Nephron (organoid): ENCODE measurements around the gene CHIC1.
"Not testable (repeated sequence)": the region's sequence is repeated elsewhere in the genome, so short reads cannot be mapped to it uniquely, and the experiment has no call there.

Source experiments
- H3K27ac Mint-ChIP-seq, 3 experiments: 2 replicates each; pipeline ENCODE4 v1.8.0; 2020; ENCODE audit warnings: mixed read lengths in 3 of 3, mild to moderate bottlenecking in 2 of 3, moderate library complexity in 1 of 3
- H3K27me3 Mint-ChIP-seq: 2 replicates; pipeline ENCODE4 v1.8.0; 2021; ENCODE audit warnings: low read depth, mild to moderate bottlenecking, moderate library complexity, mixed read lengths
- H3K36me3 Mint-ChIP-seq: 2 replicates; pipeline ENCODE4 v1.8.0; 2020; ENCODE audit warnings: low read depth, mixed read lengths
- H3K4me1 Mint-ChIP-seq: 2 replicates; pipeline ENCODE4 v1.8.0; 2020; ENCODE audit warnings: mixed read lengths
- H3K4me3 Mint-ChIP-seq, 3 experiments: 2 replicates each; pipeline ENCODE4 v1.8.0; 2020; ENCODE audit warnings: mild to moderate bottlenecking in 3 of 3, mixed read lengths in 3 of 3, moderate library complexity in 2 of 3
- H3K9me3 Mint-ChIP-seq: 2 replicates; pipeline ENCODE4 v1.8.0; 2020; ENCODE audit warnings: mixed read lengths
- CTCF ChIP-seq, 3 experiments: fragments of 200-600 bp; sonication (generic); IDR thresholded peaks; one replicate each; pipeline ENCODE4 v1.5.0; 2021; ENCODE audit warnings: antibody characterized with exemption in 3 of 3; ENCODE audit not compliant: unreplicated experiment in 3 of 3

CHIC1 gene

GRCh38 chrX:73683236-73683859, 120.4 kb downstream of the CHIC1 start:
- Mint-ChIP-seq H3K27ac (no peak overlapping the region), H3K4me3 (no peak overlapping the region), H3K4me1 (no peaks in the 10 kb centered on the region), H3K27me3 (no peaks in the 10 kb centered on the region), H3K36me3 (peaks cover 18% of the 10 kb centered on the region), H3K9me3 (peaks cover 6% of the 10 kb centered on the region)
- no peak for TF ChIP-seq CTCF (IDR thresholded peaks at IDR 0.05; ENCODE audit: unreplicated experiment in 3 of 3)

- H3K4me3 Mint-ChIP-seq, H3K27ac Mint-ChIP-seq, H3K4me1 Mint-ChIP-seq, H3K27me3 Mint-ChIP-seq, H3K36me3 Mint-ChIP-seq: not testable (repeated sequence)
- H3K9me3 Mint-ChIP-seq: peaks cover 44% of the 10 kb centered on the region
Measured at GRCh38 chrX:73707014-73707413, 144.0 kb downstream of the CHIC1 start.

- Mint-ChIP-seq H3K27me3 (no peaks in the 10 kb centered on the region), H3K9me3 (peaks cover 4% of the 10 kb centered on the region), H3K4me1 (no peaks in the 10 kb centered on the region), H3K36me3 (no peaks in the 10 kb centered on the region), H3K27ac (no peak overlapping the region), H3K4me3 (no peak overlapping the region)
- TF ChIP-seq CTCF (IDR thresholded peaks at IDR 0.05; ENCODE audit: unreplicated experiment in 3 of 3): no peak
Measured at GRCh38 chrX:73728602-73729001, 165.6 kb downstream of the CHIC1 start.
